Transverse colon (tissue), 4 donors: Measurements from ENCODE around the gene VTI1B.

Source experiments
- EP300 ChIP-seq: sonication (generic); formaldehyde crosslinking; IDR thresholded peaks from one replicate; pipeline ENCODE4 v1.6.1; 2017; ENCODE audit warnings: antibody characterized with exemption, low read depth
- POLR2A ChIP-seq: fragments of 450-650 bp; IDR thresholded peaks from one replicate; pipeline ENCODE4 v1.6.1; 2016; ENCODE audit warnings: antibody characterized with exemption, mild to moderate bottlenecking, moderate library complexity
- POLR2AphosphoS5 ChIP-seq, 3 donors: sonication (generic); formaldehyde crosslinking; IDR thresholded peaks; one replicate each; pipeline ENCODE4 v1.6.1; 2016; ENCODE audit warnings: antibody characterized with exemption in 3 of 3
- TF ChIP-seq, protein P1 (sequence below), 5 experiments: fragments of 200-600 bp in 3 of 5; fragments of 450-650 bp in 2 of 5; sonication (generic) in 3 of 5; IDR thresholded peaks; 1 replicate in 2 of 5; 2 replicates in 3 of 5; pipeline ENCODE4 v1.5.1; 2016 to 2017; ENCODE audit warnings: antibody characterized with exemption in 5 of 5, inconsistent platforms in 3 of 5, mild to moderate bottlenecking in 2 of 5, moderate library complexity in 1 of 5

DNA sequence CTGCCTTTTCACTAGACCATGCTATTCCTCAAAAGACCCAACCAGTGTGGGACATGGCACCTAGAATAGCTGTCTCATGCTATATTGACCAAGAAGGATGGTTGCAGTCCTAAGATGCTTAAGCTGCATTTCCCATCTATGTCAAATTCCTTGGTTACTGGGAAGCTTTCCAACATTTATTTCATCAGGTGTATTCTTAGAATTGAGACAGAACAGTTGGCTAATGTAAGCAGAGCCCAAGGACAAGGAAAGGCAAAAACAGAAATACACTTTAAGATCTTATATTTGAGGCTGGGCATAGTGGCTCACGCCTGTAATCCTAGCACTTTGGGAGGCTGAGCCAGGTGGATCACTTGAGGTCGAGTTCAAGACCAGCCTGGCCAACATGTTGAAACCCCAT lies 30.0 kb downstream of the VTI1B start:
- TF ChIP-seq POLR2A (no peak), EP300 (no peak), POLR2AphosphoS5 (IDR thresholded peaks at IDR 0.05) (no peak)
- TF ChIP-seq, protein P1, sequence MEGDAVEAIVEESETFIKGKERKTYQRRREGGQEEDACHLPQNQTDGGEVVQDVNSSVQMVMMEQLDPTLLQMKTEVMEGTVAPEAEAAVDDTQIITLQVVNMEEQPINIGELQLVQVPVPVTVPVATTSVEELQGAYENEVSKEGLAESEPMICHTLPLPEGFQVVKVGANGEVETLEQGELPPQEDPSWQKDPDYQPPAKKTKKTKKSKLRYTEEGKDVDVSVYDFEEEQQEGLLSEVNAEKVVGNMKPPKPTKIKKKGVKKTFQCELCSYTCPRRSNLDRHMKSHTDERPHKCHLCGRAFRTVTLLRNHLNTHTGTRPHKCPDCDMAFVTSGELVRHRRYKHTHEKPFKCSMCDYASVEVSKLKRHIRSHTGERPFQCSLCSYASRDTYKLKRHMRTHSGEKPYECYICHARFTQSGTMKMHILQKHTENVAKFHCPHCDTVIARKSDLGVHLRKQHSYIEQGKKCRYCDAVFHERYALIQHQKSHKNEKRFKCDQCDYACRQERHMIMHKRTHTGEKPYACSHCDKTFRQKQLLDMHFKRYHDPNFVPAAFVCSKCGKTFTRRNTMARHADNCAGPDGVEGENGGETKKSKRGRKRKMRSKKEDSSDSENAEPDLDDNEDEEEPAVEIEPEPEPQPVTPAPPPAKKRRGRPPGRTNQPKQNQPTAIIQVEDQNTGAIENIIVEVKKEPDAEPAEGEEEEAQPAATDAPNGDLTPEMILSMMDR (IDR thresholded peaks at IDR 0.05), result no peak
